Esophagus muscularis mucosa (tissue), 4 donors: ENCODE results near the gene RNF224. TPM values are rescaled to one million over a fixed set of nuclear protein-coding genes. Genes with fewer than 3 reads are reported as not detected.

Source experiments
- DNase-seq: peaks from one replicate; pipeline ENCODE4 v3.0.0-alpha.2; 2017; ENCODE audit errors: extremely low spot score
- H3K27ac ChIP-seq, 4 donors: fragments of 200-600 bp; sonication (generic); replicated peaks in 1 of 4; 1 replicate in 3 of 4; 2 replicates in 1 of 4; pipeline ENCODE4 v1.5.1; 2016 to 2019; ENCODE audit warnings: mild to moderate bottlenecking in 1 of 4
- H3K27me3 ChIP-seq, 4 donors: fragments of 200-600 bp; sonication (generic); one replicate each; pipeline versions ENCODE4 v1.5.1 to v1.6.0; 2016 to 2019
- H3K36me3 ChIP-seq, 4 donors: fragments of 200-600 bp; sonication (generic); one replicate each; pipeline ENCODE4 v1.5.1; 2016 to 2019
- H3K4me1 ChIP-seq, 4 donors: fragments of 200-600 bp; sonication (generic); one replicate each; pipeline ENCODE4 v1.5.1; 2016 to 2019
- H3K4me3 ChIP-seq, 4 donors: fragments of 200-600 bp; sonication (generic); 1 replicate in 2 of 4; 2 replicates in 2 of 4; pipeline ENCODE4 v1.5.1; 2016 to 2019; ENCODE audit warnings: mild to moderate bottlenecking in 4 of 4, moderate library complexity in 1 of 4
- H3K9me3 ChIP-seq, 4 donors: fragments of 200-600 bp; sonication (generic); 1 replicate in 3 of 4; 2 replicates in 1 of 4; pipeline ENCODE4 v1.5.1; 2016 to 2019
- EP300 ChIP-seq: sonication (generic); formaldehyde crosslinking; IDR thresholded peaks from one replicate; pipeline ENCODE4 v1.6.1; 2017; ENCODE audit warnings: antibody characterized with exemption
- POLR2A ChIP-seq: fragments of 450-650 bp; IDR thresholded peaks from one replicate; pipeline ENCODE4 v1.6.1; 2017; ENCODE audit warnings: antibody characterized with exemption, moderate library complexity, mild to moderate bottlenecking, low read depth
- POLR2AphosphoS5 ChIP-seq, 2 donors: sonication (generic); formaldehyde crosslinking; IDR thresholded peaks; one replicate each; pipeline ENCODE4 v1.6.1; 2017; ENCODE audit warnings: antibody characterized with exemption in 2 of 2
- WGBS: methylation state at CpG from one replicate; pipeline ENCODE4 v1.1.5; 2018; 5-methylcytosine and 5-hydroxymethylcytosine counted together
- intact Hi-C: fragments of 100-400 bp; cut with DNase I; formaldehyde crosslinking; loops from one replicate; pipeline ENCODE4 v1.15.1; 2023
- total RNA-seq, 4 donors: library from RNA; depleted of rRNA; stranded (reverse); fragments of >200 nt; gene quantifications; one replicate each; pipeline versions ENCODE4 v1.1.0 to v1.2.1, GENCODE V29; 2016
- TF ChIP-seq, protein P1 (sequence below), 3 experiments: fragments of 200-600 bp in 2 of 3; fragments of 450-650 bp in 1 of 3; sonication (generic) in 2 of 3; IDR thresholded peaks; one replicate each; pipeline ENCODE4 v1.5.1; 2017 to 2019; ENCODE audit warnings: antibody characterized with exemption in 3 of 3, mild to moderate bottlenecking in 2 of 3, moderate library complexity in 1 of 3

RNF224 gene
- total RNA-seq, 4 donors from 2014 or later: not detected

DNA sequence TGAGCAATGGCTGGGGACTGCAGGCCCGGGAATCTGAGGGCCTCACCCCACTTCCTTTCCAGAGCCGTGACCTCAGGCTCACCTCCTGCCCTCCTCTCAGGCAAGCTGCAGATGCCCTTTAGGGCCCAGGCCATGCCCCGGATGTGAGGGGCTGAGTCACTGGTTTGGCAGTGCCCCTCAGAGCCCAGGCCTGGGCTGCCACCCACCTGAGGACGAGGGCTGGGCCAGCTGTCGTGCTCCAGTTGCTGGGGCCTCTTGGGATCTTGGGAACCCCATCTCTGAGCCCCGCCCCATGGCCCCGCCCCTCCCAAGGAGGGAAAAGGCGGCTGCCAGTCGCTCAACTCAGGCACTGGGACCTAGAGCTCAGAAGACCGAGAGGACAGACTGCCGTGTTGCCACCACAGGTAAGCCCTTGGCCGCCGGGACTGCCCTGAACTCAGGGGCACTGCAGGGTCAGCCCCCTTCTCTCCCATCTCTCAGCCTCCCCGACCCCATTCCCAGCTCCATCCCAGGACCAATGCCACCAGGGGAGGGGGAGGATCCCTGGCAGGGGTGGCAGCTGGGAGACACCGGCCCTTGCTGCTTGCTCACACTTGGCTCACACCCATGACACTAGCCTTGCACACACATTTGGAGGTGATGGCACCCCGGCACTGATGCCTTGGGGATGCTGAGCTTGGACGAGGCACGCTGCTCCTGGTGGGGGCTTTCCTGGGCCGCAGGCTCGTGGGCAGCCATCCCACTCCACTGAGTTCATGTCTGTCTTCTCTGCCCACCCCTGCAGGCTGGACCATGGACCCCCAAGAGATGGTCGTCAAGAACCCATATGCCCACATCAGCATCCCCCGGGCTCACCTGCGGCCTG, 2.2 kb upstream of the RNF224 start, which contains the start of gene CYSRT1:
Gene CYSRT1, plus strand, starts transcription at position 345 of the 865 bp plus-strand sequence. Its CDS starts 448 bp downstream, at position 793.
- intact Hi-C loops: loop anchor here (5.0 kb wide), 1 partner anchor 38 kb away; the partner anchor contains the start of genes ANAPC2 and SSNA1
- TF ChIP-seq POLR2AphosphoS5 (IDR thresholded peaks at IDR 0.05) (no peak), POLR2A (no peak), EP300 (no peak)
- TF ChIP-seq, protein P1, sequence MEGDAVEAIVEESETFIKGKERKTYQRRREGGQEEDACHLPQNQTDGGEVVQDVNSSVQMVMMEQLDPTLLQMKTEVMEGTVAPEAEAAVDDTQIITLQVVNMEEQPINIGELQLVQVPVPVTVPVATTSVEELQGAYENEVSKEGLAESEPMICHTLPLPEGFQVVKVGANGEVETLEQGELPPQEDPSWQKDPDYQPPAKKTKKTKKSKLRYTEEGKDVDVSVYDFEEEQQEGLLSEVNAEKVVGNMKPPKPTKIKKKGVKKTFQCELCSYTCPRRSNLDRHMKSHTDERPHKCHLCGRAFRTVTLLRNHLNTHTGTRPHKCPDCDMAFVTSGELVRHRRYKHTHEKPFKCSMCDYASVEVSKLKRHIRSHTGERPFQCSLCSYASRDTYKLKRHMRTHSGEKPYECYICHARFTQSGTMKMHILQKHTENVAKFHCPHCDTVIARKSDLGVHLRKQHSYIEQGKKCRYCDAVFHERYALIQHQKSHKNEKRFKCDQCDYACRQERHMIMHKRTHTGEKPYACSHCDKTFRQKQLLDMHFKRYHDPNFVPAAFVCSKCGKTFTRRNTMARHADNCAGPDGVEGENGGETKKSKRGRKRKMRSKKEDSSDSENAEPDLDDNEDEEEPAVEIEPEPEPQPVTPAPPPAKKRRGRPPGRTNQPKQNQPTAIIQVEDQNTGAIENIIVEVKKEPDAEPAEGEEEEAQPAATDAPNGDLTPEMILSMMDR (IDR thresholded peaks at IDR 0.05): no peak
- Histone ChIP-seq H3K27me3 (peaks cover 0 to 36% (median 21%) of the 10 kb centered on the region in 4 donors), H3K36me3 (no peaks in the 10 kb centered on the region), H3K4me3 (peak within 1 kb of the TSS; percentile 72 to 87 (median 80)), H3K27ac (peak within 1 kb of the TSS; percentile 91 to 94 (median 92)), H3K4me1 (peaks cover 21 to 46% (median 36%) of the 10 kb centered on the region in 4 donors), H3K9me3 (no peaks in the 10 kb centered on the region)
- DNase-seq: no peak
- 64% methylated on average over 11 of the region's 23 CpGs for WGBS

DNA sequence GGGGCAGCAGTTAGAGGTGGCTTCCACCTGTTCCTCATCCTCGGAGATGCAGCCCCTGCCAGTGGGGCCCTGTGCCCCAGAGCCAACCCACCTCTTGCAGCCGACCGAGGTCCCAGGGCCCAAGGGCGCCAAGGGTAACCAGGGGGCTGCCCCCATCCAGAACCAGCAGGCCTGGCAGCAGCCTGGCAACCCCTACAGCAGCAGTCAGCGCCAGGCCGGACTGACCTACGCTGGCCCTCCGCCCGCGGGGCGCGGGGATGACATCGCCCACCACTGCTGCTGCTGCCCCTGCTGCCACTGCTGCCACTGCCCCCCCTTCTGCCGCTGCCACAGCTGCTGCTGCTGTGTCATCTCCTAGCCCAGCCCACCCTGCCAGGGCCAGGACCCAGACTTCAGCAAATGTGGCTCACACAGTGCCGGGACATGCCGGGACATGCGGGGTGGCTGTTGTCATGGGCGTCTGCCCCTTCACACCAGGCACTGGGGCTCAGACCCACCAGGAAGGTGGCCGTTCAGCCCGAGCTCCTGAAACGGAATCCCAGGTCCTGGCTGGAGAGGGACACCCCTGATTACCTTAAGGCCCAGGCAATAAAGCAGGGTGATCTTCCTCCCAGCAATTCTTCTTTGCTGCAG, 1.5 kb upstream of the RNF224 start:
- TF ChIP-seq EP300 (no peak), POLR2A (no peak), POLR2AphosphoS5 (IDR thresholded peaks at IDR 0.05) (no peak)
- TF ChIP-seq, protein P1 (IDR thresholded peaks at IDR 0.05): no peak
- Histone ChIP-seq H3K4me3 (no peak overlapping the region), H3K27me3 (peaks cover 0 to 44% (median 28%) of the 10 kb centered on the region in 4 donors), H3K36me3 (no peaks in the 10 kb centered on the region), H3K9me3 (no peaks in the 10 kb centered on the region), H3K4me1 (peaks cover 21 to 41% (median 36%) of the 10 kb centered on the region in 4 donors), H3K27ac (no peak overlapping the region)
- DNase-seq: no peak
- intact Hi-C loops: loop anchor here (2.0 kb wide), 1 partner anchor 107 kb away; no protein-coding TSS in a partner anchor
- WGBS: 83% methylated on average over 9 of the region's 21 CpGs

DNA sequence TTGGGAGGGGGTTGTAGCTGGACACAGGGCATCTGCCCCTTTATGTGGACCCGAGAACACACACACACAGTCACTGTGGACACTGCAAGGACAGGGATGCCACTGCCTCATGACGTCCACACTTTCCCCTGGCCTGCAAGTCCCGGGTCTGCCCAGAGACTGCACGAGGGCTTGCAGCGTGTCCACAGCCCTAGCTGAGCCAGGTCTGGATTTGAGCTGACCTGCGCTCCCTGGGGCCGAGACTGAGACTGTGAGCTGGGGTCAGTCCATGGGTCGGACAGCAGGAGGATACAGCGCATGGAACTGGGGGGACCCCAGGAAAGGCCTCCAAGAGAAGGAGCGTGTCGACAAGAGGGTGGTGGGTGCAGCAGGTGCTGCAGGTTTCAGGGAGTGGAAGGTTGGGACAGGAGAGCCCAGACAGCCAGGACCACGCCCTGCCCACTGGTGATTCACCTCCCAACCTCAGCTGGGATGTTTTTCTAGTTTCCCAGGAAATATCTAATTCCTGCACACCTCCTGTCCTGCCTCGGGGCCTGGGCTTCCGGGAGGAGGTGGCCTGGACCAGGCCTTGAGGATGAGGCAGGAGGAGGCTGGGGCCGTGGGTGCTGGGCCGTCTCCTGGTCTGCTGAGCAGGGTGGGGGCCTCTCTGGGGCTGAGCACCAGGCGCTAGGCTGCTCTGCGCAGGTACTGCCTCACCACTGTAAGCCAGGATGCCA, 806 bp upstream of the RNF224 start:
- 68% methylated on average over 16 of the region's 18 CpGs for WGBS
- Histone ChIP-seq H3K4me1 (peaks cover 17 to 34% (median 31%) of the 10 kb centered on the region in 4 donors), H3K9me3 (no peaks in the 10 kb centered on the region), H3K36me3 (no peaks in the 10 kb centered on the region), H3K27me3 (peaks cover 0 to 51% (median 35%) of the 10 kb centered on the region in 4 donors), H3K27ac (no peak overlapping the region), H3K4me3 (no peak overlapping the region)
- TF ChIP-seq, protein P1 (IDR thresholded peaks at IDR 0.05): no peak
- no peak for TF ChIP-seq POLR2AphosphoS5 (IDR thresholded peaks at IDR 0.05)
- no peak for TF ChIP-seq EP300
- no peak for TF ChIP-seq POLR2A
- DNase-seq: no peak
- intact Hi-C loops: loop anchor here (2.0 kb wide), 1 partner anchor 108 kb away; no protein-coding TSS in a partner anchor

DNA sequence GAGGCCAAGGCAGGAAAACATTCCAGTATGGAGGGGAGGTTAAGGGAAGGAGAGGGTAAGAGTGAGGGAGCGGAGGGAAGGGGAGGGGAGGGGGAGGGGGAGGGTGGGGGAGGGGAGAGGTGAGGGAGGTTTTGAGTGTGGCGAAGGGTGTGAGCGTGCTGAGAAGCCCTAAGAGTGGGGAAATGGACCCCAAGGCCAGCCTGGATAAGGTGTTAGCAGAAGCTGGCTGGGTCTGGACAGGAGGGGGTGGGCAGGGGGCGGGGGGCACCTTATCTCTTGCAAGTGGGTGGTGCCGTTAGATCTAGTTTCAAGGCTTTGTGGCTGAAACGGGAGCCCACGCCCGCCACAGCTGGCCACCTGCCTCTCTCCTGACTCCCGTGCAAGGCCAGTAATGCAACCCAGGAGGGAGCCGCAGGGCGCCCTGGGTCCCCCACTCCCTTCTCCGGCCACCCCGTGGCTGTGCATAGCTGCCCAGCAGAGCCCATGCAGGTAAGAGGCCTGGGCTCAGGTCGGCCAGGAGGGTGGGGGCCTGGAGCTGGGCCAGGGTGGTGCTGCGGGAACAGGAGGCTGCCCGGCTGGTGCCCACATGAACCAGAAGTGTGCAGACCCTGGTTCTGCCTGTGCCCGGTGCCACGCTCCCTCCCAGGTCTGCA, 677 bp downstream of the RNF224 start:
- no peaks in the 10 kb centered on the region for H3K36me3 ChIP-seq
- no peak overlapping the region for H3K27ac ChIP-seq
- intact Hi-C loops: loop anchor here (2.0 kb wide), 1 partner anchor 109 kb away; no protein-coding TSS in a partner anchor
- WGBS: 13% methylated on average over 4 of the region's 18 CpGs
- H3K9me3 ChIP-seq: no peaks in the 10 kb centered on the region
- H3K4me1 ChIP-seq: peaks cover 8 to 22% (median 19%) of the 10 kb centered on the region in 4 donors
- no peak for DNase-seq
- no peak for TF ChIP-seq POLR2AphosphoS5 (IDR thresholded peaks at IDR 0.05)
- TF ChIP-seq, protein P1 (IDR thresholded peaks at IDR 0.05): no peak
- TF ChIP-seq EP300: no peak
- TF ChIP-seq POLR2A: no peak
- peaks cover 0 to 65% (median 44%) of the 10 kb centered on the region in 4 donors for H3K27me3 ChIP-seq
- H3K4me3 ChIP-seq: no peak overlapping the region
